Transverse colon (tissue), 4 donors: ENCODE data around the gene TEKT5. TPM values are rescaled to one million over a fixed set of nuclear protein-coding genes. Genes with fewer than 3 reads are reported as not detected.
A peak's percentile ranks its signal among the peaks of the same experiment; 100 is the strongest.

ENCODE experiments used
- DNase-seq: peaks from one replicate; pipeline ENCODE4 v3.0.0-alpha.2; 2019
- H3K27ac ChIP-seq, 4 donors: fragments of 200-600 bp; sonication (generic); 2 replicates each; pipeline ENCODE4 v1.5.1; 2016 to 2018; ENCODE audit warnings: inconsistent platforms in 4 of 4
- H3K27me3 ChIP-seq: fragments of 200-600 bp; sonication (generic); 2 replicates; pipeline ENCODE4 v1.5.1; 2017; ENCODE audit warnings: inconsistent platforms
- H3K36me3 ChIP-seq, 4 donors: fragments of 200-600 bp; sonication (generic); 2 replicates each; pipeline ENCODE4 v1.5.1; 2017 to 2019; ENCODE audit warnings: inconsistent platforms in 4 of 4
- H3K4me1 ChIP-seq, 4 donors: fragments of 200-600 bp; sonication (generic); 2 replicates each; pipeline ENCODE4 v1.5.1; 2017 to 2020; ENCODE audit warnings: inconsistent platforms in 4 of 4
- H3K4me3 ChIP-seq, 4 donors: fragments of 200-600 bp; sonication (generic); 1 replicate in 1 of 4; 2 replicates in 3 of 4; pipeline versions ENCODE4 v1.5.1 to v1.6.1; 2017 to 2019; ENCODE audit warnings: inconsistent platforms in 4 of 4
- H3K9me3 ChIP-seq, 2 donors: fragments of 200-600 bp; sonication (generic); 2 replicates each; pipeline ENCODE4 v1.5.1; 2017 to 2019; ENCODE audit warnings: inconsistent platforms in 2 of 2
- EP300 ChIP-seq: sonication (generic); formaldehyde crosslinking; IDR thresholded peaks from one replicate; pipeline ENCODE4 v1.6.1; 2017; ENCODE audit warnings: antibody characterized with exemption, low read depth
- POLR2A ChIP-seq: fragments of 450-650 bp; IDR thresholded peaks from one replicate; pipeline ENCODE4 v1.6.1; 2016; ENCODE audit warnings: antibody characterized with exemption, mild to moderate bottlenecking, moderate library complexity
- POLR2AphosphoS5 ChIP-seq, 3 donors: sonication (generic); formaldehyde crosslinking; IDR thresholded peaks; one replicate each; pipeline ENCODE4 v1.6.1; 2016; ENCODE audit warnings: antibody characterized with exemption in 3 of 3
- WGBS, 2 donors: methylation state at CpG; one replicate each; pipeline ENCODE4 v1.1.5; 2018; ENCODE audit warnings: low coverage in 1 of 2; 5-methylcytosine and 5-hydroxymethylcytosine counted together
- in situ Hi-C, 4 donors: fragments of 200-750 bp; cut with MboI; loops; one replicate each; pipeline versions ENCODE4 v1.15.0 to v1.15.1; 2017; ENCODE audit warnings: low sequenced_read_pairs in 3 of 4, low pct_ligation_motif_present in 1 of 4, low pct_unique_long_range_greater_than_20kb in 1 of 4
- intact Hi-C: fragments of 100-400 bp; cut with DNase I; formaldehyde crosslinking; loops from one replicate; pipeline ENCODE4 v1.15.1; 2023; ENCODE audit warnings: low total_unique reads
- total RNA-seq, 4 donors: library from RNA; depleted of rRNA; stranded (reverse); fragments of >200 nt; gene quantifications; one replicate each; pipeline ENCODE4 v1.1.0, GENCODE V29; 2016
- TF ChIP-seq, protein P1 (sequence below), 5 experiments: fragments of 200-600 bp in 3 of 5; fragments of 450-650 bp in 2 of 5; sonication (generic) in 3 of 5; IDR thresholded peaks; 1 replicate in 2 of 5; 2 replicates in 3 of 5; pipeline ENCODE4 v1.5.1; 2016 to 2017; ENCODE audit warnings: antibody characterized with exemption in 5 of 5, inconsistent platforms in 3 of 5, mild to moderate bottlenecking in 2 of 5, moderate library complexity in 1 of 5

Gene TEKT5
- total RNA-seq, 4 donors from 2014 or later: 2.5 TPM; not detected in 3

DNA sequence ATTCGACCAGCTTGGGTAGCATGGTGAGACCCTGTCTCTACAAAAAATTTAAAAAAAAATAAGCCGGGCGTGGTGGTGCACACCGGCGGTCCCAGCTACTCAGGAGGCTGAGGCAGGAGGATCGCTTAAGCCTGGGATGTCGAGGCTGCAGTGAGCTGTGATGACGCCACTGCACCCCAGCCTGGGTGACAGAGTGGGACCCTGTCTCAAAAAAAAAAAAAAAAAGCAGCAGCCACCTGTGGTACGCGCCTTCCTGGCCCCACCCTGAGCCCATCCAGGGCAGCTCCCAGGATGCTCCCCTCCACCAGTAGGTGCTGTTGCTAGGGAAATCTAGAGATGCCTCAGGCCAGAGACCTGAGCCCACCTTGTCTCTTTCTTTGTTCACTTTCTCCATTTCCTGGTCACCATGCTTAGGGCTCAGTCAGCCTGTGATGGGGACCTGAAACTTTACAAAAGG lies 47.4 kb downstream of the TEKT5 start:
- peak overlapping the region; percentile 54 to 74 (median 64) for H3K27ac ChIP-seq
- no peak overlapping the region for H3K4me3 ChIP-seq
- intact Hi-C loops: no loop called here
- 81% methylated on average over 10 of the region's 10 CpGs; no CpG with 5 or more reads in 1 of the 2 donors for WGBS, 2 donors
- H3K4me1 ChIP-seq: peaks cover 0 to 33% (median 21%) of the 10 kb centered on the region in 4 donors
- H3K27me3 ChIP-seq: no peaks in the 10 kb centered on the region
- DNase-seq: no peak
- TF ChIP-seq EP300 (no peak), POLR2AphosphoS5 (IDR thresholded peaks at IDR 0.05) (no peak), POLR2A (no peak)
- TF ChIP-seq, protein P1, sequence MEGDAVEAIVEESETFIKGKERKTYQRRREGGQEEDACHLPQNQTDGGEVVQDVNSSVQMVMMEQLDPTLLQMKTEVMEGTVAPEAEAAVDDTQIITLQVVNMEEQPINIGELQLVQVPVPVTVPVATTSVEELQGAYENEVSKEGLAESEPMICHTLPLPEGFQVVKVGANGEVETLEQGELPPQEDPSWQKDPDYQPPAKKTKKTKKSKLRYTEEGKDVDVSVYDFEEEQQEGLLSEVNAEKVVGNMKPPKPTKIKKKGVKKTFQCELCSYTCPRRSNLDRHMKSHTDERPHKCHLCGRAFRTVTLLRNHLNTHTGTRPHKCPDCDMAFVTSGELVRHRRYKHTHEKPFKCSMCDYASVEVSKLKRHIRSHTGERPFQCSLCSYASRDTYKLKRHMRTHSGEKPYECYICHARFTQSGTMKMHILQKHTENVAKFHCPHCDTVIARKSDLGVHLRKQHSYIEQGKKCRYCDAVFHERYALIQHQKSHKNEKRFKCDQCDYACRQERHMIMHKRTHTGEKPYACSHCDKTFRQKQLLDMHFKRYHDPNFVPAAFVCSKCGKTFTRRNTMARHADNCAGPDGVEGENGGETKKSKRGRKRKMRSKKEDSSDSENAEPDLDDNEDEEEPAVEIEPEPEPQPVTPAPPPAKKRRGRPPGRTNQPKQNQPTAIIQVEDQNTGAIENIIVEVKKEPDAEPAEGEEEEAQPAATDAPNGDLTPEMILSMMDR (IDR thresholded peaks at IDR 0.05): no peak
- in situ Hi-C loops: no loop called here
- no peaks in the 10 kb centered on the region for H3K9me3 ChIP-seq
- H3K36me3 ChIP-seq: no peaks in the 10 kb centered on the region

- no peak overlapping the region for H3K4me3 ChIP-seq
- TF ChIP-seq EP300: no peak
- TF ChIP-seq, protein P1 (IDR thresholded peaks at IDR 0.05): no peak
- TF ChIP-seq POLR2AphosphoS5 (IDR thresholded peaks at IDR 0.05): no peak
- no peak for TF ChIP-seq POLR2A
- 48 to 55% methylated on average over 2 to 9 of the region's 9 CpGs for WGBS, 2 donors
- DNase-seq: peak; percentile 25
- H3K27ac ChIP-seq: peak overlapping the region; percentile 54 to 74 (median 64)
- no peaks in the 10 kb centered on the region for H3K27me3 ChIP-seq
- H3K36me3 ChIP-seq: no peaks in the 10 kb centered on the region
- no peaks in the 10 kb centered on the region for H3K9me3 ChIP-seq
- H3K4me1 ChIP-seq: peaks cover 0 to 30% (median 20%) of the 10 kb centered on the region in 4 donors
- in situ Hi-C loops (no loop called here), intact Hi-C loops (no loop called here)
Observed at GRCh38 chr16:10646581-10647263, 48.0 kb downstream of the TEKT5 start.

DNA sequence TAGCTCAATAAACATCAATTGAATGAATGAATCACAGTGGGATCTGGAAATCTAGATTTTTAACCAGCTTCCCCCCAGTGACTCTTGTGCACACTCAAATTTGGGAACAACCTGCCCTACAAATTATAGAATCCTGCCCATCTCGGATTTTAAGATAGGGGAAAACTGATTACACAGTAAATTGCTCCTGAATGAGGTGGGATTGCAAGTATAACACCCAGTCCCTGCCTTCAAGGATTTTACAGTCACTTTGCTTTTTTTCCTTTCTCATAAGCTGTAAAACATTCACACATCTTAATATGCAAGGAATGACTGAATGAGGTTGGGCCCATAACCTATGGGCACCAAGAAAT lies 48.5 kb downstream of the TEKT5 start:
- Histone ChIP-seq H3K9me3 (no peaks in the 10 kb centered on the region), H3K4me1 (peaks cover 0 to 29% (median 19%) of the 10 kb centered on the region in 4 donors), H3K27me3 (no peaks in the 10 kb centered on the region), H3K27ac (peak overlapping the region; percentile 54 to 74 (median 64)), H3K36me3 (no peaks in the 10 kb centered on the region), H3K4me3 (no peak overlapping the region)
- no peak for TF ChIP-seq POLR2A
- TF ChIP-seq, protein P1 (IDR thresholded peaks at IDR 0.05): no peak
- no peak for TF ChIP-seq POLR2AphosphoS5 (IDR thresholded peaks at IDR 0.05)
- no peak for TF ChIP-seq EP300
- no peak for DNase-seq
- 35 to 40% methylated on average over 1 of the region's 1 CpG for WGBS, 2 donors
- intact Hi-C loops (no loop called here), in situ Hi-C loops (no loop called here)

GRCh38 chr16:10644092-10644491 lies 50.6 kb downstream of the TEKT5 start:
- H3K36me3 ChIP-seq: no peaks in the 10 kb centered on the region
- no peak for TF ChIP-seq POLR2A
- TF ChIP-seq EP300: no peak
- TF ChIP-seq, protein P1 (IDR thresholded peaks at IDR 0.05): no peak
- no peak overlapping the region for H3K27ac ChIP-seq
- DNase-seq: no peak
- in situ Hi-C loops (no loop called here), intact Hi-C loops (no loop called here)
- H3K4me1 ChIP-seq: peaks cover 0 to 29% (median 19%) of the 10 kb centered on the region in 4 donors
- H3K9me3 ChIP-seq: no peaks in the 10 kb centered on the region
- H3K4me3 ChIP-seq: no peak overlapping the region
- no peaks in the 10 kb centered on the region for H3K27me3 ChIP-seq
- WGBS, 2 donors: 83 to 90% methylated on average over 6 of the region's 6 CpGs
